Ovary (tissue), 3 donors: ENCODE results near the gene IL1RL1.

Source experiments
- CTCF ChIP-seq, 3 donors: fragments of 450-650 bp in 2 of 3; fragments of 200-600 bp in 1 of 3; IDR thresholded peaks; one replicate each; pipeline versions ENCODE4 v1.5.1 to v1.8.0; 2016 to 2022; ENCODE audit warnings: antibody characterized with exemption in 3 of 3, mild to moderate bottlenecking in 1 of 3
- EP300 ChIP-seq: sonication (generic); formaldehyde crosslinking; IDR thresholded peaks from one replicate; pipeline ENCODE4 v1.6.1; 2017; ENCODE audit warnings: antibody characterized with exemption
- donor health status: DM: no; HTN: no; CAD: no.

DNA sequence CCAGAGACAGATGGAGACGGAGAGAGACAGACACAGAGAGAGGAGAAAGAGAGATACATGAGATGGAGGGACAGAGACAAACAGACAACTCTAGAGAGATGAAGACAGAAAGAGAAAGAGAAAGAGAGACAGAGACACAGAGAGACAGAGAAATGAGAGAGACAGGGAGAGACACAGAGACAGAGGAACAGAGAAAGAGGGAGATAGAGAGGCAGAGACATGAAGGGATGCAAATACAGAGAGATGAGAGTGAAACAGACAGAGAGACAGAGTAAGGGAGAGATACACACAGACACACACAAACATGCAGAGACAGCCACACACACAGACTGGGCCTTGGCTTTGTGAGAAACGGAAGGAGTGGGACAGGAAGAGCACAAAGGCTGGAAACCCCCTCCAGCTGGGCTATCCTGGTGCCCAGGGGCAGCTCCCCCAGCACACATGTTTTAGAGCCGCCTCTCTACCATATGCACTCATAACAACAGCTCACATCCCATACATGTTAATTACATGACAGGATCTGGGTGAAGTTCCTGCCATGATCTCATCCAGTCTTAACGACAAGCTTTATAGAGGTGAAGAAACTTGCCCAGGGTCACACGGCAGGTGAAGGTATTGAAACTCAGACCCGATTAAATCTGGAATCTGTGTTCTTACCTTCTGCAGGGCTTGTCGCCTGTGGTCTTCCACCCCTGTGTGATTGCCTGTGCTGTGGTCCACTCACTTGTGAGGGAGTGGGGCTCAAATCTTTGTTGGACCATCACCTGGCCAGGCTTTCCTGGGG, 76.6 kb downstream of the IL1RL1 start:
- TF ChIP-seq CTCF (IDR thresholded peaks at IDR 0.05): no peak
- no peak for TF ChIP-seq EP300
